Fibroblast of skin of right quadriceps (primary cell): ENCODE measurements around the gene AKAP6.

Experiments used
- DNase-seq: peaks from one replicate; pipeline ENCODE4 v3.0.0-alpha.2; 2013

Gene AKAP6

GRCh38 chr14:32413967-32414640 lies 85.0 kb downstream of the AKAP6 start:
- no peak for DNase-seq

GRCh38 chr14:32414808-32415255 lies 85.7 kb downstream of the AKAP6 start:
- peak; percentile 38 for DNase-seq

- DNase-seq: peak; percentile 78
Observed at GRCh38 chr14:32417956-32418552, 89.0 kb downstream of the AKAP6 start.

GRCh38 chr14:32419429-32419828 lies 90.3 kb downstream of the AKAP6 start:
- no peak for DNase-seq

GRCh38 chr14:32421781-32422180 lies 92.7 kb downstream of the AKAP6 start:
- peak; percentile 58 for DNase-seq

GRCh38 chr14:32422440-32422839 lies 93.3 kb downstream of the AKAP6 start:
- DNase-seq: no peak

GRCh38 chr14:32426028-32426427 lies 96.9 kb downstream of the AKAP6 start:
- no peak for DNase-seq

GRCh38 chr14:32426586-32427388 lies 97.7 kb downstream of the AKAP6 start:
- no peak for DNase-seq

GRCh38 chr14:32427726-32428528 lies 98.8 kb downstream of the AKAP6 start:
- no peak for DNase-seq

GRCh38 chr14:32428875-32429274 lies 99.8 kb downstream of the AKAP6 start:
- DNase-seq: no peak

GRCh38 chr14:32430326-32430725 lies 101.2 kb downstream of the AKAP6 start:
- peak; percentile 43 for DNase-seq

GRCh38 chr14:32432813-32433538 lies 103.9 kb downstream of the AKAP6 start:
- no peak for DNase-seq

- DNase-seq: no peak
Observed at GRCh38 chr14:32434180-32434579, 105.1 kb downstream of the AKAP6 start.

- no peak for DNase-seq
Observed at GRCh38 chr14:32434880-32435279, 105.8 kb downstream of the AKAP6 start.

- DNase-seq: no peak
Observed at GRCh38 chr14:32435411-32435810, 106.3 kb downstream of the AKAP6 start.

- no peak for DNase-seq
Observed at GRCh38 chr14:32436993-32437392, 107.9 kb downstream of the AKAP6 start.

GRCh38 chr14:32438517-32438916 lies 109.4 kb downstream of the AKAP6 start:
- DNase-seq: no peak

GRCh38 chr14:32443890-32444661 lies 115.0 kb downstream of the AKAP6 start:
- peak; percentile 74 for DNase-seq

GRCh38 chr14:32447371-32447770 lies 118.3 kb downstream of the AKAP6 start:
- no peak for DNase-seq

GRCh38 chr14:32449648-32450047 lies 120.5 kb downstream of the AKAP6 start:
- no peak for DNase-seq

GRCh38 chr14:32450919-32451675 lies 122.0 kb downstream of the AKAP6 start:
- DNase-seq: peak; percentile 22
